ENCODE measurements around the gene WASF2.
"Not testable (repeated sequence)": the region's sequence is repeated elsewhere in the genome, so short reads cannot be mapped to it uniquely, and the experiment has no call there.

WASF2 gene

DNA sequence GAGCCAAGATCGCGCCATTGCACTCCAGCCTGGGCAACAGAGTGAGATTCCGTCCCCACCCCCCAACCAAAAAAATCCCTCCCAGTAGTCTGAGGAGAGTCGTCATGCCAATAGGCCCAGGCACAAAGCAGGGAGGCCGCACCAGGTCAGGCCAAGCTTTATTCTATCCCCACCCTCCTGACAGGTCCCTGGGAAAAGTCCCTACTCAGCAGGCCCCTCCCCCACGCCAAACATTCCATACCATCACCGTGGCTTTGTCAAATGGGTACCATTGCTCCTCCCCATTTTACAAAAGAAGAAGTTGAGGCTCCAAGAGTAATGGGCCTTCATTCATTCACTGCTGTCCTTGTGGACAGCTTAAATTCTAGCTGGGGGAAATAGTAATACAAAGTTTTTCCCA is 92.2 kb downstream of the WASF2 start:
- DNase-seq (ENCODE audit: low read depth), result no peak

DNA sequence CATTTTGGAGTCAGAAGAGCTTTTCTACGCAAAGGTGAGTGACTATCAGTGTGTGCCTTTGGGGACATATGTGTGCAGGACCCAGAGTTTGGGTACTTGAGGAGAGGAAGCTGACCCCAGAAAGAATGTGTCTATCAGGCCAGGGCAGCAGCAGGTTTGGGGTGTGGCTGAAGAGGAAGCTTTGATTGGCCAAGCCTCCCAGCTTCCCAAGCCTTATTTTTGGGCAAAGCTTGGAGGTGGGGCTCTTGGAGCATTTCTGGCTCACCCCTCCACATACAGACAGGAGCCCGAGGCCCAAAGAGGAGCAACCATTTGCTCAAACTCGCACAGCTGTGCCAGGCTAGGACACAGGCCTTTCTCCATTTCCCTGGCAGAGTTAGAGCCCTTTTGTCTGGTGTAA is 92.9 kb downstream of the WASF2 start:
- no peak for DNase-seq (ENCODE audit: low read depth)

DNA sequence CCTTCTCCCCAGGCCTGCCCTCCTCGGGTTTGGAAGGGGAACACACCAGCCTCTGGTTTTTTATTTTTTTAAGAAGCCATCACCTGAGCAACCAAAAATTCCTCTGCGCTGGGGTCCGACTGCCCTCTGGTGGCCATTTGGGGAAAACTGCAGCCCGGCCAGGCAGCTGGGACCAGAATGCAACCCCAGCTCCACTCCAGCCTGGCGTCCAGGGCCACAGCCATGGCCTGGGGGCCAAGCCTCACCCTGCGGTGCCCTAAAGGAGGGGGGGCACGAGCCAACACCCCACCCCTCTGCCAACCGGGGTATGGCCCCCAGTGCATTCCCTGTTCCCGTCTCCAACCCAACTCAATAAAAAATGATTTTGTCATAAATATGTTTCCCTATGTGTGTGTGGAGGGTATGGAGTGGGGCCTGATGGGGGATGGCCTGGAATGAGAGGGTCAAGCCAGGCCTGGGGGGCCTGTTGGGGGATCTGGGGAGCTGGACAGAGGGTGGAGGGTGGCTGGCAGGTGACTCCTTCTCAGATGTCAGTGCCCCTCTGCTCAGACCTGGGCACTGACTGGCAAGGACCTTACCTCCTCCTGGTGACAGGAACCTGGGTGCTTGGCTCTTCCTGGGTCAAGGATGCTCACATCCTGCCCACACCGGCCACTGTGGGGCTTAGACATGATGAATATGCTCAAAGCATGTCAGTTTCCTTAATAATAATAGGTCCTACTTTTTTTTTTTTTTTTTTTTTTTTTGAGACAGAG is 94.3 kb downstream of the WASF2 start:
- peak; percentile 35 for DNase-seq (ENCODE audit: low read depth)

- no peak for DNase-seq (ENCODE audit: low read depth)
Observed at GRCh38 chr1:27394925-27395324, 95.0 kb downstream of the WASF2 start.

DNA sequence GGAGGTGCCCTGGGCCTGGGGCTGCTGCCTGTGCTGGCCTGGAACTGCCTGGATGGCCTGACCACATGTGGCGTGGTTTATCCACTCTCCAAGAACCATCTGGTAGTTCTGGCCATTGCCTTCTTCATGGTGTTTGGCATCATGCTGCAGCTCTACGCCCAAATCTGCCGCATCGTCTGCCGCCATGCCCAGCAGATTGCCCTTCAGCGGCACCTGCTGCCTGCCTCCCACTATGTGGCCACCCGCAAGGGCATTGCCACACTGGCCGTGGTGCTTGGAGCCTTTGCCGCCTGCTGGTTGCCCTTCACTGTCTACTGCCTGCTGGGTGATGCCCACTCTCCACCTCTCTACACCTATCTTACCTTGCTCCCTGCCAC is 95.7 kb downstream of the WASF2 start:
- DNase-seq (ENCODE audit: low read depth), result no peak

- no peak for DNase-seq (ENCODE audit: low read depth)
Observed at GRCh38 chr1:27393641-27394281, 96.2 kb downstream of the WASF2 start.

DNA sequence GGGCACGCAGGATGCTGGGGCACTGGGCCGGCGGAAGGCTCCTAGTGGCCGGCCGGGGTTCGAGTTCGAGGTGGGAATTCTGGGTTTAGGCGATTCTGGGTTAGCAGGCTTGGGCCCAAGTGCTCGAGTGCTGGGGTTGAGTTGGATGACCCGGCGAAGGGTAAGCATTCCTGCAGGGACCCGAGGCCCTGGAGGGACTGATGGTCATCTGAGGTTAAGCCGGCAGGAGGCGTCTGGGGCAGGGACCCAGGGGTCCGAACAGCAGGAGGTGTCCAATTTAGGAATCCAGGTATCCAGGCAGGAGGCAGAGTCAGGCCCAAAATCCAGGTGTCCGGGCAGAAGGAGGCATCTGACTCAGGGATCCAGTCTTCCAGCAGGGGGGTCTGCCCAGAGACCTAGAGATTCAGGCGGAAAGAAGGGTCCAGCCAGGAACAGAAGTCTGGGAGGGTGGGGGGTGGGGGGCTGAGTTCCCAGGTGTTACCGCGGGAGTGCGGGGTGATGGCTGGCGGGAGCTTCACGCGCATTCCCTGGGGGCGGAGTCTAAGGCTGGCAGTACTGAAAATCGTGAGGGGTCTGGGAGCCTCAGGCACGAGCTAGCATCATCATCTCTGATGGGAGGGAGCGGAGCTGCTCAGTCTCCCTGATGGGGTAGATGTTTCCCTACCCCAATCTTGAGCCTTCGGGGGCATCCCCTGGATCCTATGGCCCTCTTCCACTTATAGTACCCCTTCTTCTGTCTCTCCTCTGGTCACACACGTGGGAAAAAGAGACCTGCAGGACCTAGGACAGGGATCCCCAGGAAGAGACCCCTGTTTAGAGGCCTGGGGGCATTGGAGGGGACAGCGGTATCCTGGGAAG is 97.0 kb downstream of the WASF2 start:
- no peak for DNase-seq (ENCODE audit: low read depth)

- DNase-seq (ENCODE audit: low read depth), result peak; percentile 73
Observed at GRCh38 chr1:27392096-27392777, 97.7 kb downstream of the WASF2 start, which contains the start of gene GPR3. Gene GPR3 (plus strand): TSS chr1:27392622. CDS start chr1:27393799, 1,177 bp downstream.

GRCh38 chr1:27391511-27392095 is 98.4 kb downstream of the WASF2 start:
- no peak for DNase-seq (ENCODE audit: low read depth)

- DNase-seq (ENCODE audit: low read depth), result no peak
Observed at GRCh38 chr1:27388337-27389005, 101.5 kb downstream of the WASF2 start.

DNA sequence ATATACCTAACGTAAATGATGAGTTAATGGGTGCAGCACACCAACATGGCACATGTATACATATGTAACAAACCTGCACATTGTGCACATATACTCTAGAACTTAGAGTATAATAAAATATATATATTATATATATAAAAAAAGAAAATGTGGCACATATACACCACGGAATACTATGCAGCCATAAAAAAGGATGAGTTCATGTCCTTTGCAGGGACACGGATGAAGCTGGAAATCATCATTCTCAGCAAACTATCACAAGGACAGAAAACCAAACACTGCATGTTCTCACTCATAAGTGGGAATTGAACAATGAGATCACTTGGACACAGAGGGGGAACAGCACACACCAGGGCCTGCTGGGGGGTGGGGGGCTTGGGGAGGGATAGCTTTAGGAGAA is 105.2 kb downstream of the WASF2 start:
- DNase-seq (ENCODE audit: low read depth), result not testable (repeated sequence)

DNA sequence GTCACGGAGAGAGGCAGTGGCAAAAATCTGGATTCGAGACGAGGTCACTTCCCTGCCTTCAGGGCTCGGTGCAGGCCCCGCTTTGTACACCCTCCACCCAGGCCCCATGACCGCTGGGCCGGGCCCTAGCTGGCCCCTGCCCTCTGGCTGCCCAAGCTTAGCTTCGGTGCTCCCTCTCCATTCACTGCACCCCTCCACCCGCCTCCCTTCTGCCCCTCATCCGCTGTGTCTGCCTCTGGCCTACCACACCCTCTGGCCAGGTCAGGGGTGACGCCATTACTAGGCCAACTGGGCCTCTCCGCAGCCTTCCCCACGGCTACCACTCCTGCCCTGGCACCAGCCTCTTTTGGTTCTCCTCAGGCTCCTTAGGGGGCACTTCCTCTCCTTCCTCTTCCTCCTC is 106.3 kb downstream of the WASF2 start:
- DNase-seq (ENCODE audit: low read depth), result no peak

DNA sequence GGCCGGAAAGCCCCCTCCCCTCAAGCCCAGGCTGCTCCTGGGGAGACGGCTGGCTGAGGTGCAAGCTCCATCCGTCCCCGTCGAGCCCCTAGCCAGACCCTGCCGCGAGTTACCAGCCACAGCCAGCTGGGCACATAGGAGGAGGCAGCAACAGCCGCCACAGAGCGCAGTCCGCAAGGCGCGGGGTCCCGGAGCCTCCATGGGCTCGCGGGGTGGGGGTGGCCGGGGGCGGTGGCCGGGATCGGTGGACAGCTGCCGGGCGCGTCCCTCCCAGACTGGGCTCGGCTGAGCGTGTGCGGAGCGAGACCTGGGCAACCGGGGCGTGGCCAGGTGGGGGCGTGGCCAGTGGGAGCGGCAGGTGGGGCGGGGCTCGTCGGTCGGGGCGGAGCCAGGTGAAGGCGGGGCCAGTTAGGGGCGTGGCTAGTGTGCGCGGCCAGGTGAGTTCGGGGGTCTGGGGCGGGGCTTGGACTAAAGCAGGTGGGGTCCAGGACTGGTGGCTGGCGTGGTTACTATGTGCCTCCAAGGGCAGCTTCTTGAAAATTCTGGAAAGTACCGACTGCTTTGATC is 106.8 kb downstream of the WASF2 start, which contains the start of gene CD164L2:
Gene CD164L2, minus strand, starts transcription at position 295 of the 567 bp plus-strand sequence. Its CDS starts 94 bp downstream, at position 201.
- no peak for DNase-seq (ENCODE audit: low read depth)

- no peak for DNase-seq (ENCODE audit: low read depth)
Observed at GRCh38 chr1:27381969-27382762, 107.8 kb downstream of the WASF2 start.

GRCh38 chr1:27380766-27381733 is 108.9 kb downstream of the WASF2 start:
- DNase-seq (ENCODE audit: low read depth), result no peak

DNA sequence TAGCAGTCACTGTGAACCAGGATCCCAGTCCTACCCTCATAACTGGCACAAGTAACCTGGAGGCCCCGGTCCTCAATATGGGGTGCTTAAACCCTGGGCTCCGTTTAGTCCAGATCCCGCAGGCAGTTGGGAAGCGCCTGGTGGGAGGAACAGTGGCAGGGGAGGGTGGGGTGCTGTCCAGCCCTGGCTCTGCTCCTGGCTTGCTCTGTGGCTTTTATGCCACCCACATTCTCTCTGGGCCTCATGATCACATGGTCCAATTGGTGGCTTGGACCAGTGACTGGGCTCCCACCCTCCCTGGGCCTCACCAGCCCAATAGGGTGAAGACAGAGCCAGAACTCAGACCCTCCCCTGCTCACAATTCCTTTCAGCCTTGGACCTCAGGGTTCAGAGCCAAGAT is 109.7 kb downstream of the WASF2 start:
- no peak for DNase-seq (ENCODE audit: low read depth)

DNA sequence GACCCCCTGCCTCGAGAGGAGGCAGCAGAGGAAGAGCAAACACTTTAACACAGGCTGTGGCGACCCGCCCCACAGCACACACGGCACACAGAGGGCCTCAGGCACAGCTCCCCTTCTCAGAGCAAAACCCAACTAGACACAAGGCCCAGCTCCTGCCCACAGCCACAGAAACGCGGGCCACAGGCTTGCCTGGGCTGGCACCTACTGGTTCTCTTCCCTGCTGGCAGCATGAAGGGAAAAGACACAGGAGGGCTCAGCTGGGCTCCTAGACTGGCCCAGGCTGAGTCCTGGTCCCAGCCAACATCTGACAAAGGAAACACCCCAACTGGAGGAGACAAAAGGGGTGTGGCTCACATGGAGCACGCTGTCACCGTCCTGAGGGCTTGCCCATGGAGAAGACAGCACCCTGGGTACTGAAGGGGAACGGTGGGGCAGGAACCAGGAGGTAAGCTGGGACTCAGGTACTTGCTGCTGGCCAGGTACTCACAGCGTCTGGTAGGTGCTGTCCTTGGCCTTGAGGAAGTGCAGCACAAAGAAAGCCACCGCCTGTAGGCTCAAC is 110.3 kb downstream of the WASF2 start:
- no peak for DNase-seq (ENCODE audit: low read depth)

DNA sequence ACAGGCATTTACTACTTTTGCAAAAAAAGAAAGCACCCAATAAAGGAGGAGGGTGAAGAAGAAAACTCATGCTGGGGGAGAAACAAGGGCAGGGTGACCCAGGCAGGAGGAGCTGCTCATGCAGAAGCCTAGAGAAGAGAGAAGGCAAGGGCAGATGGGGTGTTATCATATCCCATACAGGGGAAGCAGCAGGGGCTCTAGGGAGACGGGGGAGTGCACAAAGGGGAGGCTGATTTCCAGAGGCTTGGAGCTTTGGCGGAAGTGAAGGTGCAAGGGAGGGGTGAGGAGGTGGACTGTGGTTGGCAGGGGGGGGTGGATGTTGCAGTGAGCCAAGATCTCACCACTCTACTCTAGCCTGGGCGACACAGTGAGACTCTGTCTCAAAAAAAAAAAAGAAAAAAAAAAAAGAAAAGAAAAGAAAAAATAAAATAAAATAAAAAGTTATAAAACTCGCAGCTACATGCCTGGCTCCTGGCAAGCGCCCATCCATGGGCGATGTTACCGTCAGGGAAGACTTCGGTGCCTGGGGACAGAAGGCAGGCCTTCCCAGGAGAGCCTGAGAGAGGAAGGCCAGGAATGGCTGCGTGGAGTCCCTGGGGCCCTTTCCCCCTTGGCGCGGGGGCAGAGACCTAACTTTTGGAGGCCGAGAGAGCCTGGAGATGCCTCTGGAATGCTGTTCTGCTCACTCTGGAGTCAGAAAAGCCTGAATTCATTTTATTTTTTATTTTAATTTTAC is 112.0 kb downstream of the WASF2 start:
- no peak for DNase-seq (ENCODE audit: low read depth)

Data from GM04504 (cell line).